Middle frontal gyrus (tissue), 1 donor: ENCODE data around the gene CERS1.
A peak's percentile ranks its signal among the peaks of the same experiment; 100 is the strongest.
"Not testable (repeated sequence)": the region's sequence is repeated elsewhere in the genome, so short reads cannot be mapped to it uniquely, and the experiment has no call there.

ENCODE experiments used
- DNase-seq: peaks from one replicate; pipeline ENCODE4 v3.0.0-alpha.2; 2015; ENCODE audit warnings: low spot score; ENCODE audit errors: extremely low spot score

CERS1 gene

GRCh38 chr19:18919086-18919899, 23.3 kb upstream of the CERS1 start, which contains the start of the genes COPE and DDX49:
Gene COPE (minus strand): TSS chr19:18919387. CDS start chr19:18919348, 39 bp downstream.
Gene DDX49 (plus strand): TSS chr19:18919715. CDS start chr19:18919742, 27 bp downstream.
- DNase-seq, result peak; percentile 99

- not testable (repeated sequence) for DNase-seq
Measured at GRCh38 chr19:18917593-18917992, 21.6 kb upstream of the CERS1 start.

GRCh38 chr19:18915639-18916038, 19.7 kb upstream of the CERS1 start:
- peak; percentile 39 for DNase-seq

- no peak for DNase-seq
Measured at GRCh38 chr19:18913466-18913865, 17.5 kb upstream of the CERS1 start.

- no peak for DNase-seq
Measured at GRCh38 chr19:18912933-18913332, 17.0 kb upstream of the CERS1 start.

- no peak for DNase-seq
Measured at GRCh38 chr19:18910801-18911436, 15.0 kb upstream of the CERS1 start.

GRCh38 chr19:18910010-18910409, 14.1 kb upstream of the CERS1 start:
- no peak for DNase-seq

GRCh38 chr19:18908917-18909619, 13.1 kb upstream of the CERS1 start:
- DNase-seq, result no peak

GRCh38 chr19:18906605-18907519, 10.9 kb upstream of the CERS1 start:
- DNase-seq, result peak; percentile 40

- DNase-seq, result no peak
Measured at GRCh38 chr19:18905513-18906236, 9.7 kb upstream of the CERS1 start.

GRCh38 chr19:18905058-18905456, 9.1 kb upstream of the CERS1 start:
- no peak for DNase-seq

GRCh38 chr19:18904334-18905057, 8.5 kb upstream of the CERS1 start:
- no peak for DNase-seq

- no peak for DNase-seq
Measured at GRCh38 chr19:18903156-18904037, 7.4 kb upstream of the CERS1 start.

GRCh38 chr19:18902519-18902918, 6.6 kb upstream of the CERS1 start:
- DNase-seq, result not testable (repeated sequence)

GRCh38 chr19:18901491-18901890, 5.5 kb upstream of the CERS1 start:
- DNase-seq, result no peak

GRCh38 chr19:18900700-18901481, 4.9 kb upstream of the CERS1 start:
- no peak for DNase-seq

GRCh38 chr19:18899624-18900560, 3.9 kb upstream of the CERS1 start:
- no peak for DNase-seq
